Kidney (tissue), 14 donors: Measurements from ENCODE around the gene PTPRT. TPM values are rescaled to one million over a fixed set of nuclear protein-coding genes. Genes with fewer than 3 reads are reported as not detected.

Experiments
- DNase-seq, 5 donors: peaks; one replicate each; pipeline ENCODE4 v3.0.0-alpha.2; 2013 to 2020
- FAIRE-seq: peaks from 2 replicates; lab custom pipeline; 2012; peaks lifted over from hg19 to GRCh38; lab: Jason Lieb, UNC
- H3K27ac ChIP-seq, 2 donors: one replicate each; pipeline ENCODE4 v1.7.0; 2013; ENCODE audit warnings: low read depth in 2 of 2, low read length in 2 of 2, inconsistent platforms in 1 of 2
- H3K27me3 ChIP-seq: one replicate; pipeline ENCODE4 v1.7.1; 2013; ENCODE audit warnings: low read length, inconsistent platforms; ENCODE audit not compliant: control insufficient read depth, insufficient read depth
- H3K36me3 ChIP-seq, 3 donors: one replicate each; pipeline versions ENCODE4 v1.7.0 to v1.7.1; 2013; ENCODE audit warnings: low read length in 3 of 3, control low read depth in 1 of 3, inconsistent platforms in 1 of 3; ENCODE audit not compliant: insufficient read depth in 3 of 3, control insufficient read depth in 2 of 3
- H3K4me1 ChIP-seq, 3 donors: one replicate each; pipeline versions ENCODE4 v1.7.0 to v1.7.1; 2013; ENCODE audit warnings: low read length in 3 of 3, inconsistent platforms in 1 of 3, low read depth in 1 of 3; ENCODE audit not compliant: control insufficient read depth in 2 of 3, insufficient read depth in 2 of 3
- H3K4me3 ChIP-seq, 3 donors: one replicate each; pipeline versions ENCODE4 v1.7.0 to v1.8.1; 2013; ENCODE audit warnings: low read length in 3 of 3, control low read depth in 1 of 3, inconsistent platforms in 1 of 3
- H3K9ac ChIP-seq, 3 donors: one replicate each; pipeline versions ENCODE4 v1.7.0 to v1.7.1; 2013; ENCODE audit warnings: low read length in 3 of 3, control low read depth in 1 of 3, inconsistent platforms in 1 of 3
- H3K9me3 ChIP-seq, 3 donors: one replicate each; pipeline versions ENCODE4 v1.7.0 to v1.7.1; 2013; ENCODE audit warnings: low read length in 3 of 3, control low read depth in 1 of 3, inconsistent platforms in 1 of 3; ENCODE audit not compliant: control insufficient read depth in 2 of 3, insufficient read depth in 1 of 3
- CTCF ChIP-seq: IDR thresholded peaks from 3 replicates; pipeline ENCODE4 v1.5.1; 2012; ENCODE audit warnings: mild to moderate bottlenecking, moderate library complexity, borderline replicate concordance; ENCODE audit not compliant: insufficient read depth; ENCODE audit errors: extremely low read depth
- intact Hi-C: fragments of 100-400 bp; cut with DNase I; formaldehyde crosslinking; loops from one replicate; pipeline ENCODE4 v1.11.1; 2022
- polyA plus RNA-seq: library from polyadenylated mRNA; stranded (reverse); fragments of 350-450 nt; fragmentation: Illumina TruSeq; extraction: RNeasy Lipid Tissue Mini Kit (QIAGEN cat#74804); gene quantifications from one replicate; pipeline ENCODE4 v1.2.3, GENCODE V29; 2014; ENCODE audit warnings: low read depth, low replicate concordance; ENCODE audit not compliant: insufficient read depth
- total RNA-seq: library from RNA; stranded (reverse); fragmentation: NEBNext Ultra II Directional; extraction: Animal tissue kit (Norgen Biotek cat#: 25700); gene quantifications from one replicate; pipeline ENCODE4 v1.2.1, GENCODE V29; 2021
- donor health status: control.
- donor health status: control.
- donor health status: control.
- donor health status: control.
- donor health status: control.
- donor health status: DM: yes; HTN: yes; CAD: no.
- donor health status: Normal renal cell carcinoma (clear cell type).

The PTPRT gene
- total and polyA plus RNA-seq, 2 donors from 2014 or later = 0.60 TPM; not detected in 1

GRCh38 chr20:42924215-42924614 lies 265.5 kb downstream of the PTPRT start:
- intact Hi-C loops = no loop called here
- Histone ChIP-seq H3K27ac (no peak overlapping the region), H3K4me1 (no peaks in the 10 kb centered on the region), H3K9ac (no peak overlapping the region), H3K27me3 (no peaks in the 10 kb centered on the region), H3K36me3 (no peaks in the 10 kb centered on the region), H3K4me3 (no peak overlapping the region), H3K9me3 (no peaks in the 10 kb centered on the region)
- no peak for TF ChIP-seq CTCF
- FAIRE-seq (no peak), DNase-seq (no peak)

- Histone ChIP-seq H3K36me3 (no peaks in the 10 kb centered on the region), H3K4me3 (no peak overlapping the region), H3K4me1 (no peaks in the 10 kb centered on the region), H3K9me3 (no peaks in the 10 kb centered on the region), H3K27me3 (no peaks in the 10 kb centered on the region), H3K27ac (no peak overlapping the region), H3K9ac (no peak overlapping the region)
- no peak for DNase-seq
- no peak for TF ChIP-seq CTCF
- no peak for FAIRE-seq
- intact Hi-C loops = no loop called here
Observed at GRCh38 chr20:42923348-42923918, 266.3 kb downstream of the PTPRT start.

- Histone ChIP-seq H3K27ac (no peak overlapping the region), H3K27me3 (no peaks in the 10 kb centered on the region), H3K36me3 (no peaks in the 10 kb centered on the region), H3K9ac (no peak overlapping the region), H3K4me1 (no peaks in the 10 kb centered on the region), H3K9me3 (no peaks in the 10 kb centered on the region), H3K4me3 (no peak overlapping the region)
- DNase-seq (no peak), FAIRE-seq (no peak)
- intact Hi-C loops = no loop called here
- TF ChIP-seq CTCF = no peak
Observed at GRCh38 chr20:42920776-42921175, 268.9 kb downstream of the PTPRT start.

- FAIRE-seq (no peak), DNase-seq (no peak)
- intact Hi-C loops = no loop called here
- Histone ChIP-seq H3K9ac (no peak overlapping the region), H3K4me1 (no peaks in the 10 kb centered on the region), H3K36me3 (no peaks in the 10 kb centered on the region), H3K4me3 (no peak overlapping the region), H3K27ac (no peak overlapping the region), H3K27me3 (no peaks in the 10 kb centered on the region), H3K9me3 (no peaks in the 10 kb centered on the region)
- no peak for TF ChIP-seq CTCF
Observed at GRCh38 chr20:42919316-42919715, 270.4 kb downstream of the PTPRT start.
